ENCODE measurements around the gene UBASH3A.
A peak's percentile ranks its signal among the peaks of the same experiment; 100 is the strongest.

UBASH3A gene

GRCh38 chr21:42493109-42494060 lies 89.7 kb downstream of the UBASH3A start:
- no peak for DNase-seq

- DNase-seq = no peak
Observed at GRCh38 chr21:42495027-42495426, 91.3 kb downstream of the UBASH3A start.

- DNase-seq = no peak
Observed at GRCh38 chr21:42495765-42496119, 92.0 kb downstream of the UBASH3A start.

- DNase-seq = peak; percentile 98 to 99 (median 99)
Observed at GRCh38 chr21:42496120-42496838, 92.6 kb downstream of the UBASH3A start, which contains the start of gene RSPH1. RSPH1 (minus strand) TSS chr21:42496224; CDS start chr21:42496186, 38 bp downstream.

- no peak for DNase-seq
Observed at GRCh38 chr21:42496839-42497202, 93.1 kb downstream of the UBASH3A start.
